GM23338 (cell line): ENCODE measurements around the gene ERMARD. TPM values are rescaled to one million over a fixed set of nuclear protein-coding genes. Genes with fewer than 3 reads are reported as not detected.

ENCODE experiments used
- ATAC-seq: fragments of 200-7000 bp; cut with Tn5 transposase; 3 replicates; pipeline ENCODE4 v1.9.1; 2020
- DNase-seq: peaks from one replicate; pipeline ENCODE4 v3.0.0-alpha.2; 2015; ENCODE audit warnings: low spot score
- H2AFZ ChIP-seq: fragments of 200-600 bp; sonication (generic); 2 replicates; pipeline ENCODE4 v1.8.0; 2016; ENCODE audit warnings: antibody characterized with exemption, mild to moderate bottlenecking, moderate library complexity
- H3F3A ChIP-seq: fragments of 200-600 bp; sonication (generic); replicated peaks from 2 replicates; pipeline ENCODE4 v1.8.0; 2017; ENCODE audit warnings: antibody characterized with exemption, mixed run types, low read depth
- H3K27ac ChIP-seq: fragments of 200-600 bp; sonication (generic); 2 replicates; pipeline ENCODE4 v1.6.1; 2016; ENCODE audit warnings: low read depth
- H3K27me3 ChIP-seq: fragments of 200-600 bp; sonication (generic); 2 replicates; pipeline ENCODE4 v1.8.0; 2016; ENCODE audit warnings: mild to moderate bottlenecking, mixed run types, moderate library complexity; ENCODE audit not compliant: insufficient read depth
- H3K36me3 ChIP-seq: fragments of 200-600 bp; sonication (generic); 2 replicates; pipeline ENCODE4 v1.8.0; 2016; ENCODE audit warnings: mild to moderate bottlenecking; ENCODE audit not compliant: insufficient read depth
- H3K4me1 ChIP-seq: fragments of 200-600 bp; sonication (generic); 2 replicates; pipeline ENCODE4 v1.8.0; 2016; ENCODE audit warnings: mild to moderate bottlenecking, moderate library complexity; ENCODE audit not compliant: insufficient read depth
- H3K4me2 ChIP-seq: fragments of 200-600 bp; sonication (generic); 2 replicates; pipeline ENCODE4 v1.7.1; 2017; ENCODE audit warnings: mixed run types
- H3K4me3 ChIP-seq: fragments of 200-600 bp; sonication (generic); 2 replicates; pipeline ENCODE4 v1.6.1; 2016; ENCODE audit warnings: mixed run types
- H3K79me2 ChIP-seq: fragments of 200-600 bp; sonication (generic); replicated peaks from 2 replicates; pipeline ENCODE4 v1.8.0; 2017; ENCODE audit warnings: mild to moderate bottlenecking; ENCODE audit not compliant: insufficient read depth
- H3K9me2 ChIP-seq: fragments of 200-600 bp; sonication (generic); 2 replicates; pipeline ENCODE4 v1.8.0; 2017; ENCODE audit not compliant: insufficient read depth
- H4K20me1 ChIP-seq: fragments of 200-600 bp; sonication (generic); replicated peaks from 2 replicates; pipeline ENCODE4 v1.8.0; 2017; ENCODE audit warnings: mild to moderate bottlenecking; ENCODE audit not compliant: insufficient read depth
- H3K27ac Mint-ChIP-seq: 2 replicates; pipeline ENCODE4 v1.8.0; 2020; ENCODE audit warnings: inconsistent platforms, mild to moderate bottlenecking, moderate library complexity, mixed read lengths
- H3K27me3 Mint-ChIP-seq: 3 replicates; pipeline ENCODE4 v1.8.0; 2022; ENCODE audit warnings: low read depth, mild to moderate bottlenecking, moderate library complexity, mixed read lengths, inconsistent platforms; ENCODE audit not compliant: insufficient read depth, poor library complexity
- H3K36me3 Mint-ChIP-seq: 3 replicates; pipeline ENCODE4 v1.8.0; 2021; ENCODE audit warnings: low read depth, mild to moderate bottlenecking, inconsistent platforms, moderate library complexity, mixed read lengths
- H3K4me1 Mint-ChIP-seq: 3 replicates; pipeline ENCODE4 v1.8.0; 2020; ENCODE audit warnings: mild to moderate bottlenecking, inconsistent platforms, mixed read lengths
- H3K4me3 Mint-ChIP-seq: 3 replicates; pipeline ENCODE4 v1.8.0; 2021; ENCODE audit warnings: moderate library complexity, mild to moderate bottlenecking, inconsistent platforms, mixed read lengths
- H3K9me3 Mint-ChIP-seq: 3 replicates; pipeline ENCODE4 v1.8.0; 2020; ENCODE audit warnings: moderate library complexity, mild to moderate bottlenecking, inconsistent platforms, mixed read lengths
- EZH2 ChIP-seq: fragments of 200-600 bp; sonication (generic); IDR thresholded peaks from one replicate; pipeline ENCODE4 v1.8.0; 2017; ENCODE audit warnings: antibody characterized with exemption, mild to moderate bottlenecking, low read depth; ENCODE audit not compliant: unreplicated experiment
- EZH2phosphoT487 ChIP-seq: fragments of 200-600 bp; sonication (generic); IDR thresholded peaks from one replicate; pipeline ENCODE4 v1.8.1; 2018; ENCODE audit warnings: antibody characterized with exemption; ENCODE audit not compliant: unreplicated experiment
- NANOG ChIP-seq: IDR thresholded peaks from 2 replicates; pipeline ENCODE4 v1.6.1; 2016; ENCODE audit warnings: antibody characterized with exemption, borderline replicate concordance
- POLR2AphosphoS5 ChIP-seq: IDR thresholded peaks from 2 replicates; pipeline ENCODE4 v1.6.1; 2016; ENCODE audit warnings: antibody characterized with exemption, low read depth
- ZNF114 ChIP-seq: fragments of 250-450 bp; sonication (Bioruptor Pico); IDR thresholded peaks from 2 replicates; pipeline ENCODE4 v1.5.0; 2020; ENCODE audit warnings: mild to moderate bottlenecking, moderate library complexity
- ZNF331 ChIP-seq: fragments of 250-450 bp; sonication (Bioruptor Pico); IDR thresholded peaks from 2 replicates; pipeline ENCODE4 v1.5.0; 2020; ENCODE audit warnings: low read depth, mild to moderate bottlenecking, moderate library complexity
- polyA plus RNA-seq: library from polyadenylated mRNA; unstranded; fragments of >200 nt; fragmentation: Nextera tagmentation; extraction: Ambion mirVana; gene quantifications from 2 replicates; pipeline ENCODE4 v1.2.1, GENCODE V29; 2016
- total RNA-seq: library from RNA; depleted of rRNA; stranded (reverse); fragments of >200 nt; shearing (Covaris generic); gene quantifications from 2 replicates; pipeline ENCODE4 v1.2.3, GENCODE V29; 2014
- TF ChIP-seq, protein P1 (sequence below), 2 experiments: fragments of 200-600 bp in 1 of 2; sonication (generic) in 1 of 2; conservative IDR thresholded peaks; 2 replicates each; pipeline versions ENCODE4 v1.5.1 to v1.6.1; 2016 to 2017; ENCODE audit warnings: antibody characterized with exemption in 2 of 2, low read depth in 2 of 2, mild to moderate bottlenecking in 2 of 2, moderate library complexity in 1 of 2
- TF ChIP-seq, protein P2 (sequence below): IDR thresholded peaks from 2 replicates; pipeline ENCODE4 v1.6.1; 2016; ENCODE audit warnings: antibody characterized with exemption

ERMARD gene
- total and polyA plus RNA-seq, 2 experiments from 2014 or later: 7.6 to 8.6 TPM

DNA sequence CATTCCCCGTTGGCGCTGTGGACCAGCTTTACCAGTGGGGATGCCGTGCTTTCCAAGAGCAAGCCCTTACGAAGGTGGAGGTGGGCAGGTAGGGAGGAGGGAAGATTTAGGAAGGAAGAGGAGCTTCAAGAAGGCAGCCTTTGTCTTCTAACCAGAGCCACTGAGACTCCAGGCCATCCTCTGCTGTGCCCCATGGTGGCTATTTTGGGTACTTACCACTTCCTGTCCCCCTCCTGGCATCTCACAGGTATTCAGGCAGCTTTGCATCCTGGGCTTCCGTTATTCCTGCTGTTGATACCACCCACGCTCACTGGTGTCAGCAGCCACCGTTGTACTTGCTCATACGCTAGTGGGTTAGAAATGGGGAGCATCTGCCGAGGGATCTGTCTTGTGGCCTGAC, 22.9 kb downstream of the ERMARD start (continued):
- TF ChIP-seq, protein P1, sequence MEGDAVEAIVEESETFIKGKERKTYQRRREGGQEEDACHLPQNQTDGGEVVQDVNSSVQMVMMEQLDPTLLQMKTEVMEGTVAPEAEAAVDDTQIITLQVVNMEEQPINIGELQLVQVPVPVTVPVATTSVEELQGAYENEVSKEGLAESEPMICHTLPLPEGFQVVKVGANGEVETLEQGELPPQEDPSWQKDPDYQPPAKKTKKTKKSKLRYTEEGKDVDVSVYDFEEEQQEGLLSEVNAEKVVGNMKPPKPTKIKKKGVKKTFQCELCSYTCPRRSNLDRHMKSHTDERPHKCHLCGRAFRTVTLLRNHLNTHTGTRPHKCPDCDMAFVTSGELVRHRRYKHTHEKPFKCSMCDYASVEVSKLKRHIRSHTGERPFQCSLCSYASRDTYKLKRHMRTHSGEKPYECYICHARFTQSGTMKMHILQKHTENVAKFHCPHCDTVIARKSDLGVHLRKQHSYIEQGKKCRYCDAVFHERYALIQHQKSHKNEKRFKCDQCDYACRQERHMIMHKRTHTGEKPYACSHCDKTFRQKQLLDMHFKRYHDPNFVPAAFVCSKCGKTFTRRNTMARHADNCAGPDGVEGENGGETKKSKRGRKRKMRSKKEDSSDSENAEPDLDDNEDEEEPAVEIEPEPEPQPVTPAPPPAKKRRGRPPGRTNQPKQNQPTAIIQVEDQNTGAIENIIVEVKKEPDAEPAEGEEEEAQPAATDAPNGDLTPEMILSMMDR (conservative IDR thresholded peaks at IDR 0.05; ENCODE audit: low read depth in 2 of 2): no peak
- TF ChIP-seq EZH2phosphoT487: no peak
- TF ChIP-seq POLR2AphosphoS5: no peak
- TF ChIP-seq, protein P2, sequence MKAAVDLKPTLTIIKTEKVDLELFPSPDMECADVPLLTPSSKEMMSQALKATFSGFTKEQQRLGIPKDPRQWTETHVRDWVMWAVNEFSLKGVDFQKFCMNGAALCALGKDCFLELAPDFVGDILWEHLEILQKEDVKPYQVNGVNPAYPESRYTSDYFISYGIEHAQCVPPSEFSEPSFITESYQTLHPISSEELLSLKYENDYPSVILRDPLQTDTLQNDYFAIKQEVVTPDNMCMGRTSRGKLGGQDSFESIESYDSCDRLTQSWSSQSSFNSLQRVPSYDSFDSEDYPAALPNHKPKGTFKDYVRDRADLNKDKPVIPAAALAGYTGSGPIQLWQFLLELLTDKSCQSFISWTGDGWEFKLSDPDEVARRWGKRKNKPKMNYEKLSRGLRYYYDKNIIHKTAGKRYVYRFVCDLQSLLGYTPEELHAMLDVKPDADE: no peak

DNA sequence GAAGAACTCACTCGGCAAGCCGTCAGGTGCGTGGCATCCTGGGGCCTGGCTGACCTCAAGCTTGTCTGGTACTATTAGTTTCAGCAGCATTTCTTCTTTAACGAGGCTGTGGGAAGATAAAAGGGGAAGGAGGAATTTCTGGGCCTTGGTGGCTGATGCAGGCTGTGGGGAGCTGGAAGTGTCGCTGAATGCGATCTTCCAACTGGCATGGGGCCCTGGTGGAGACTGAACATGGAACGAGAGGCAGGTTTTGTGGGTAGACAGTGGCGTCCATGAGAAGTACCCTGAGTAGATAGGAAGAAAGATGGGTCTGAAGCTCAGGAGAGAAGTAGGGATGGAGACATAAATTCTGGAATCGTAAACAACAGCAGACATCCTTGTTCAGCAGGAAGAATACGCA, 23.9 kb downstream of the ERMARD start:
- H3K4me3 ChIP-seq: no peak overlapping the region
- H3K9me3 Mint-ChIP-seq: no peaks in the 10 kb centered on the region
- no peaks in the 10 kb centered on the region for H3K9me2 ChIP-seq
- no peak overlapping the region for H3K27ac Mint-ChIP-seq
- H3K36me3 ChIP-seq: no peaks in the 10 kb centered on the region
- no peak for ATAC-seq
- H3K4me1 Mint-ChIP-seq: peaks cover 3% of the 10 kb centered on the region; the same call in 2 of the 3 replicates
- no peaks in the 10 kb centered on the region for H3K27me3 ChIP-seq
- H3K27me3 Mint-ChIP-seq: peaks cover 2% of the 10 kb centered on the region
- H3F3A ChIP-seq: no peaks in the 10 kb centered on the region
- no peak for DNase-seq
- TF ChIP-seq EZH2: no peak
- no peak for TF ChIP-seq NANOG
- TF ChIP-seq, protein P1 (conservative IDR thresholded peaks at IDR 0.05; ENCODE audit: low read depth in 2 of 2): no peak
- TF ChIP-seq ZNF331 (CRISPR knock-in tag): no peak
- TF ChIP-seq ZNF114 (CRISPR knock-in tag): no peak
- TF ChIP-seq, protein P2: no peak
- TF ChIP-seq EZH2phosphoT487: no peak
- H3K27ac ChIP-seq: no peak overlapping the region
- no peaks in the 10 kb centered on the region for H3K79me2 ChIP-seq
- no peaks in the 10 kb centered on the region for H4K20me1 ChIP-seq
- no peak overlapping the region for H2AFZ ChIP-seq
- H3K4me2 ChIP-seq: no peak overlapping the region
- H3K4me1 ChIP-seq: no peaks in the 10 kb centered on the region
- H3K4me3 Mint-ChIP-seq: no peak overlapping the region
- H3K36me3 Mint-ChIP-seq: peaks cover 1% of the 10 kb centered on the region
